Endothelial cell of umbilical vein (primary cell): Measurements from ENCODE around the gene PLXDC2. TPM values are rescaled to one million over a fixed set of nuclear protein-coding genes. Genes with fewer than 3 reads are reported as not detected.

Experiments used
- BruUV-seq: library from RNA; stranded (reverse); fragments of 400-500 nt; replicated peaks from 2 replicates; lab custom pipeline; 2021; lab: Mats Ljungman, UMichigan
- CTCF ChIA-PET: fragments of 300-600, 350-600 bp; sonication (Branson Sonifier 250); formaldehyde crosslinking; loops from one replicate; lab custom pipeline; 2021; ENCODE audit warnings: antibody characterized with exemption, inconsistent platforms; lab: Charles Lee
- POLR2A ChIA-PET: fragments of 300-600, 350-600 bp; sonication (Branson Sonifier 250); formaldehyde crosslinking; loops from one replicate; lab custom pipeline; 2021; ENCODE audit warnings: antibody characterized with exemption, inconsistent platforms; lab: Charles Lee
- DNase-seq: peaks from one replicate; pipeline ENCODE4 v3.0.0-alpha.2; 2011; ENCODE audit warnings: low read depth, low spot score
- FAIRE-seq: peaks from 2 replicates; lab custom pipeline; 2011; peaks lifted over from hg19 to GRCh38; lab: Jason Lieb, UNC
- H2AFZ ChIP-seq: 2 replicates; pipeline ENCODE4 v1.6.0; 2012; ENCODE audit warnings: low read depth, low read length, control low read depth, inconsistent platforms
- H3K27ac ChIP-seq: 2 replicates; pipeline ENCODE4 v1.5.1; 2011; ENCODE audit warnings: low read depth, mild to moderate bottlenecking, control low read depth, low read length, moderate library complexity; ENCODE audit not compliant: insufficient read depth
- H3K27me3 ChIP-seq, 2 experiments: 2 replicates each; pipeline versions ENCODE4 v1.6.0 to v1.6.1; 2011; ENCODE audit warnings: low read length in 2 of 2, mixed read lengths in 1 of 2; ENCODE audit not compliant: control insufficient read depth in 2 of 2, insufficient read depth in 2 of 2
- H3K36me3 ChIP-seq, 2 experiments: 2 replicates in 1 of 2; 3 replicates in 1 of 2; pipeline ENCODE4 v1.5.1; 2011; ENCODE audit warnings: low read length in 2 of 2, mild to moderate bottlenecking in 1 of 2, moderate library complexity in 1 of 2; ENCODE audit not compliant: control insufficient read depth in 2 of 2, insufficient read depth in 2 of 2; ENCODE audit errors: extremely low read depth in 1 of 2
- H3K4me1 ChIP-seq: 3 replicates; pipeline ENCODE4 v1.5.1; 2011; ENCODE audit warnings: mild to moderate bottlenecking, low read length; ENCODE audit not compliant: control insufficient read depth, insufficient read depth; ENCODE audit errors: extremely low read depth
- H3K4me2 ChIP-seq: 2 replicates; pipeline ENCODE4 v1.6.1; 2011; ENCODE audit warnings: low read length, control low read depth, mixed read lengths; ENCODE audit not compliant: insufficient read depth
- H3K4me3 ChIP-seq, 3 experiments: fragments of 200-600 bp in 1 of 3; sonication (generic), shearing (Covaris generic) in 1 of 3; replicated peaks in 1 of 3; 2 replicates each; pipeline ENCODE4 v1.5.1; 2011 to 2016; ENCODE audit warnings: control low read depth in 3 of 3, low read length in 3 of 3, mild to moderate bottlenecking in 2 of 3, inconsistent platforms in 1 of 3, low read depth in 1 of 3, moderate library complexity in 1 of 3; ENCODE audit not compliant: insufficient read depth in 1 of 3
- H3K79me2 ChIP-seq: 2 replicates; pipeline ENCODE4 v1.6.0; 2012; ENCODE audit warnings: low read length, inconsistent platforms; ENCODE audit not compliant: control insufficient read depth, insufficient read depth
- H3K9ac ChIP-seq: replicated peaks from 2 replicates; pipeline ENCODE3; 2011; ENCODE audit warnings: low read length, control low read depth; ENCODE audit not compliant: insufficient read depth; ENCODE audit errors: extremely low read depth
- H3K9me1 ChIP-seq: replicated peaks from 3 replicates; pipeline ENCODE4 v1.6.0; 2011; ENCODE audit warnings: mild to moderate bottlenecking, low read length; ENCODE audit not compliant: control insufficient read depth, insufficient read depth; ENCODE audit errors: extremely low read depth
- H3K9me3 ChIP-seq: replicated peaks from 2 replicates; pipeline ENCODE4 v1.5.1; 2012; ENCODE audit warnings: low read length, inconsistent platforms; ENCODE audit not compliant: control insufficient read depth, insufficient read depth
- H4K20me1 ChIP-seq: replicated peaks from 2 replicates; pipeline ENCODE3; 2011; ENCODE audit warnings: mild to moderate bottlenecking, low read length; ENCODE audit not compliant: control insufficient read depth, insufficient read depth; ENCODE audit errors: extremely low read depth
- CTCF ChIP-seq, 2 donors: IDR thresholded peaks; 1 replicate in 1 of 2; 2 replicates in 1 of 2; pipeline ENCODE4 v1.5.1; 2011; ENCODE audit warnings: low read length in 2 of 2, mild to moderate bottlenecking in 2 of 2, moderate library complexity in 2 of 2, control low read depth in 1 of 2, inconsistent platforms in 1 of 2, low read depth in 1 of 2; ENCODE audit not compliant: insufficient read depth in 1 of 2; ENCODE audit errors: extremely low read depth in 1 of 2
- EZH2 ChIP-seq: IDR thresholded peaks from 2 replicates; pipeline ENCODE4 v1.6.1; 2012; ENCODE audit warnings: borderline replicate concordance, low read depth, mild to moderate bottlenecking, moderate library complexity, low read length, inconsistent platforms; ENCODE audit not compliant: severe bottlenecking
- FOS ChIP-seq: IDR thresholded peaks from 2 replicates; pipeline ENCODE4 v1.6.1; 2011; ENCODE audit warnings: mild to moderate bottlenecking, low read length, moderate library complexity, borderline replicate concordance; ENCODE audit not compliant: insufficient read depth
- GATA2 ChIP-seq: IDR thresholded peaks from 2 replicates; pipeline ENCODE4 v1.7.0; 2011; ENCODE audit warnings: low read depth, mild to moderate bottlenecking, moderate library complexity, mixed read lengths, low read length; ENCODE audit not compliant: insufficient read length, insufficient read depth
- JUN ChIP-seq: IDR thresholded peaks from 2 replicates; pipeline ENCODE4 v1.6.1; 2011; ENCODE audit warnings: borderline replicate concordance, low read depth; ENCODE audit not compliant: insufficient read length, insufficient read depth
- MYC ChIP-seq: IDR thresholded peaks from one replicate; pipeline ENCODE4 v1.6.1; 2011; ENCODE audit warnings: mild to moderate bottlenecking, low read depth, low read length
- POLR2A ChIP-seq: IDR thresholded peaks from 2 replicates; pipeline ENCODE4 v1.6.1; 2012; ENCODE audit warnings: low read depth, mild to moderate bottlenecking, control low read depth, low read length
- POLR2AphosphoS5 ChIP-seq: IDR thresholded peaks from 2 replicates; pipeline ENCODE4 v1.6.1; 2012; ENCODE audit warnings: low read depth, mild to moderate bottlenecking, control low read depth, low read length, moderate library complexity; ENCODE audit not compliant: insufficient read depth
- dilution Hi-C: fragments of 300-500 bp; cut with MboI; formaldehyde crosslinking; loops from one replicate; pipeline ENCODE4 v1.15.0; 2019; ENCODE audit warnings: low sequenced_read_pairs; ENCODE audit not compliant: extremely low pct_ligation_motif_present
- intact Hi-C: fragments of 100-400 bp; cut with micrococcal nuclease; formaldehyde crosslinking; loops from one replicate; pipeline ENCODE4 v1.10.0; 2022
- polyA plus RNA-seq, 4 experiments: library from polyadenylated mRNA; depleted of rRNA in 3 of 4; stranded (reverse) in 3 of 4; unstranded in 1 of 4; fragments of >200 nt; gene quantifications; 2 replicates each; pipeline versions ENCODE4 v1.2.1 to v1.2.3, GENCODE V29; 2011 to 2012; ENCODE audit warnings: missing spikeins in 1 of 4
- total RNA-seq: library from RNA; stranded (reverse); gene quantifications from 2 replicates; pipeline ENCODE4 v1.2.3, GENCODE V29; 2021

Gene PLXDC2
- total and polyA plus RNA-seq, 2 donors (not counting 3 experiments of a cell fraction or from before 2014, with no cell fraction given): 0.32 to 1.2 TPM

- H3K27me3 ChIP-seq: no peaks in the 10 kb centered on the region
- no peak overlapping the region for H3K4me2 ChIP-seq
- intact Hi-C loops: no loop called here
- no peaks in the 10 kb centered on the region for H3K79me2 ChIP-seq
- no peaks in the 10 kb centered on the region for H3K9me3 ChIP-seq
- no peaks in the 10 kb centered on the region for H3K9me1 ChIP-seq
- no peak for DNase-seq
- H3K4me3 ChIP-seq: no peak overlapping the region
- ChIA-PET POLR2A (no interaction called here), CTCF (no interaction called here)
- H3K9ac ChIP-seq: no peak overlapping the region
- FAIRE-seq: no peak
- no peaks in the 10 kb centered on the region for H3K4me1 ChIP-seq
- H4K20me1 ChIP-seq: no peaks in the 10 kb centered on the region
- no TSS peak for BruUV-seq
- no peaks in the 10 kb centered on the region for H3K36me3 ChIP-seq
- dilution Hi-C loops: no loop called here
- H3K27ac ChIP-seq: no peak overlapping the region
- H2AFZ ChIP-seq: no peak overlapping the region
- TF ChIP-seq EZH2 (no peak), FOS (no peak), CTCF (IDR thresholded peaks at IDR 0.05; ENCODE audit: extremely low read depth in 1 of 2, insufficient read depth in 1 of 2, low read depth in 1 of 2, low read length in 2 of 2) (no peak), GATA2 (no peak), POLR2A (no peak)
Observed at GRCh38 chr10:20048161-20048560, 231.9 kb downstream of the PLXDC2 start.

GRCh38 chr10:20058135-20058534 lies 241.9 kb downstream of the PLXDC2 start:
- no peak overlapping the region for H3K4me2 ChIP-seq
- H3K9me1 ChIP-seq: no peaks in the 10 kb centered on the region
- no TSS peak for BruUV-seq
- no peak for FAIRE-seq
- H3K4me3 ChIP-seq: no peak overlapping the region
- no peak for TF ChIP-seq CTCF (IDR thresholded peaks at IDR 0.05; ENCODE audit: extremely low read depth in 1 of 2, insufficient read depth in 1 of 2, low read depth in 1 of 2, low read length in 2 of 2)
- TF ChIP-seq EZH2: no peak
- TF ChIP-seq GATA2: no peak
- TF ChIP-seq FOS: no peak
- no peak for TF ChIP-seq JUN
- TF ChIP-seq MYC: no peak
- no peak for TF ChIP-seq POLR2A
- no peak for TF ChIP-seq POLR2AphosphoS5
- no peaks in the 10 kb centered on the region for H4K20me1 ChIP-seq
- no peak overlapping the region for H2AFZ ChIP-seq
- H3K27ac ChIP-seq: no peak overlapping the region
- intact Hi-C loops: no loop called here
- ChIA-PET POLR2A (no interaction called here), CTCF (no interaction called here)
- H3K27me3 ChIP-seq: no peaks in the 10 kb centered on the region
- no peaks in the 10 kb centered on the region for H3K36me3 ChIP-seq
- H3K9me3 ChIP-seq: no peaks in the 10 kb centered on the region
- H3K4me1 ChIP-seq: no peaks in the 10 kb centered on the region
- H3K79me2 ChIP-seq: no peaks in the 10 kb centered on the region
- no peak overlapping the region for H3K9ac ChIP-seq
- no peak for DNase-seq
- dilution Hi-C loops: no loop called here
